Stimulated activated CD8-positive, alpha-beta memory T cell treated with anti-CD3 and anti-CD28 coated beads, Interleukin-2, amount 100 ng/mL, for 48 hours (primary cell): Measurements from ENCODE around the gene ANAPC5.

Experiments
- DNase-seq, 2 donors: peaks; one replicate each; pipeline ENCODE4 v3.0.0-alpha.2; 2020; ENCODE audit warnings: low read depth in 2 of 2

The ANAPC5 gene

DNA sequence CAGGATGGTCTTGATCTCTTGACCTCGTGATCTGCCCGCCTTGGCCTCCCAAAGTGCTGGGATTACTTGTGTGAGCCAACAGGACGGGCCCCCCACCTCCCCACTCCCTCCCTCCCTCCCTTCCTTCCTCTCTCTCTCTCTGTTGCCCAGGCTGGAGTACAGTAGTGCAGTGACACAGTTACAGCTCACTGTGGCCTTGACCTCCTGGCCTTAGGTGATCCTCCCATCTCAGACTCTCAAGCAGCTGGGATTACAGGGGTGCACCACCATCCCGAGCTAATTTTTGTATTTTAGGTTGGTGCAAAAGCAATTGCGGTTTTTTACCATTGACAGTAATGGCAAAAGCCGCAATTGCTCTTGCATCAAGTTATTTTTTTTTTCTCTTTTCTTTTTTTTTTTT is 19.2 kb upstream of the ANAPC5 start:
- DNase-seq, result no peak

DNA sequence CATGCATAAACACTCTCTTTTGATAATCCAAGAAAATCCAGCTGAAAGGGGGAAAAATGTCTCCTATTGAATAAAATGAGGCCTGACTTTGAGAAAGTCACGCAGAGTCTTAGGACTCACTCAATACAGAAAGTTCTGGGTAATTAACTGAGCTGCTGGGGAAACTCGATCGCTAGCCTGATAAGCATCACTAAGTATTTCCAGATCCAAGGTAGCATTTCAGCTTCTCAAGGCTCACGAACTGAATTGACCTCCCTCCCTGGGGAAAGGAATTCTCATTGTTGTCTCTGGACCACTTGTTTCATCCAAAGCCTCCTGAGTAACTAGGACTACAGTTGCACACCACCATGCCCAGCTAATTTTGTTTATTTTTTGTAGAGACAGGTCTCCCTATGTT is 13.8 kb upstream of the ANAPC5 start:
- no peak for DNase-seq

DNA sequence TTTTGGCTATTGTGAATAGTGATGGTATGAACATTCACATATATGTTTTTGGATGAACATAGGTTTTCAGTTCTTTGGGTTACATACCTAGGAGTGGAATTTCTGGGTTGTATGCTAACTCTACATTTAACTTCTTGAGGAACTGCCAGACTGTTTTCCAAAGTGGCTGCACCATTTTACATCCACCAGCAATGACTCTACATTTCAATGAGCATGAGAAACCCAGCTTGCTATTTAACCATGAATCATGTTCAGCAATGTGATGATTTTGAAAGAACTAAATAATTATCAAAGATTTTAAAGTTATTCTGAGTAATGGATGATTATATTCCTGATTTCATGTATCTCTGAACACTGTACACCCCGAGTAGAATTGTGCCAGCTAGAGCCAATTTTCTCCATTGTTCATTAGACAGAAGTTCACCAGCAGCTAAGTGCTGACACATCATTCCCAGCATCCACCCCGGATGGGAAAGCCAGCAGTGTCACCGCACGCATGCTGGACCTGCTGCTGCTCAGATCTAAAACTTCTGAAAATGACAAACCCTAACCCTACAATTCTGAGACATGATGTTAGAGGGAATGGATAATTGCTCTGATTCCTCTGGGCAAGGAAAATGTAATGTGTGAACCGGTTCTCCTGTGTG is 13.3 kb upstream of the ANAPC5 start:
- DNase-seq, result no peak

DNA sequence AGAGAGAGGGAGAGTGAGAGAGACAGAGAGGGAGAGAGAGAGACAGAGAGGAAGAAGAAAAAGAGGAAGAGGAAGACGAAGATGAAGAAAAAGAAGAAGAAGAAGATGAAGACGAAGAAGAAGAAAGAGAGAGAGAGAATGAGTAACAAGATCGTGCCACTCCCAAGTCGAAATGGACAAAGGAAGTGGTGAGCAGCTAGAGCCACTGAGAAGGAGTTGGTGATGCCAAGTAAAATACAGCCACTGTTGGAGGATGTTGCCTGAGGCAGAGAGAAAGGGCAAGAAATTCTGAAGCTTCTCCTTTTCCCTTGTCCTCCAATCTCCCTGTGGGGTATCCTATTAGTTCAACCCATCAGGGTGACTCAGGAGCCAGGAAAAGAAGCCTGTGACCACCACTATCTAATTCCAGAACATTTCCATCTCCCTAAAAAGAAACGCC is 12.5 kb upstream of the ANAPC5 start:
- no peak for DNase-seq

DNA sequence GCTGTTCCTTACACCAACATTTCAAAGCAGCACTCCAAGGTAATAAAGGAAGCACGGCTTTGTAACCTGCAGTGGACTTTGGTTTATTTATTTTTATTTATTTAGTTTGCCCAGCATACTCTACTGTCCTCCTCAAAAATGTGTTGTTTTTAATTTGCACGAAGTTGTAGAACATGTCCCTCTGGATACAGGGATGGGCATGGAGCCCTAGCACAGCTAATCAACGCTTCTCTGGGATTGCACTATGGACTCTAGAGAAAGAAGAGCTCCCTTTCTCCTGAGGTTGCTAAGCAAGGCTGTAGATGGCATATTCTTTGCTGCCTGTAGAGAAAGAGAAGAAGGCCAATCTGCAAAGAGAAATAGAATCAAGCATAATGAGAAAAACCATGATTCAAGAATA is 5.9 kb upstream of the ANAPC5 start:
- DNase-seq, result no peak

DNA sequence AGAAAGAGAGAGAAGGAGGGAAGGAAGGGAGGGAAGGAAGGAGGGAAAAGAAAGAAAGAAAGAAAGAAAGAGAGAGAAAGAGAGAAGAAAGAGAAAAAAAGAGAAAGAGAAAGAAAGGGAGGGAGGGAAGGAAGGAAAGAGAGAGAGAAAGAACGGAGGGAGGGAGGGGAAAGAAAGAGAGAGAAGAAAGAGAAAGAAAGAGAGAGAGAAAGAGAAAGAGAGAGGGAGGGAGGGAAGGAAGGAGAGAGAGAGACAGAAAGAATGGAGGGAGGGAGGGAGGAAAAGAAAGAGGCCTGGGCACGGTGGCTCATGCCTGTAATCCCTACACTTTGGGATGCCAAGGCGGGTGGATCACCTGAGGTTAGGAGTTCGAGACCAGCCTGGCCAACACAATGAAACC is 5.1 kb upstream of the ANAPC5 start:
- DNase-seq, result no peak

DNA sequence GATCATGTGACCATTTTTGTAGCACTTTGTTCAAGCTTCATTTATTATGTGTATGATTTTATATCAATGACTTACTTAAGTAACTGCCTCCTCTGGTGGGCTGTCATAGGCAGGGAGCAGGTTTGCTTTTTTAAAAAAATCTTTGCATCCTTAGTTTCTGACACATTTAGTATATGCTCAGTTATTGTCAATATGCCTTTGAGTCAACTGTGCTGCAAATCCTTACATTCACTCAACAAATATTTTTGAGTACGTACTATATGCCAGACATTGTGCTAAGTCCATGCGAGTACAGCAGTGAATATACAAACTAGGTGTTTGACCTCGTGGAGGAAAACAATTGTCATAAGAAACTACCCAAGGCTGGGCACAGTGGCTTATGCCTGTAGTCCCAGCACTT is 4.4 kb upstream of the ANAPC5 start:
- DNase-seq, result no peak

DNA sequence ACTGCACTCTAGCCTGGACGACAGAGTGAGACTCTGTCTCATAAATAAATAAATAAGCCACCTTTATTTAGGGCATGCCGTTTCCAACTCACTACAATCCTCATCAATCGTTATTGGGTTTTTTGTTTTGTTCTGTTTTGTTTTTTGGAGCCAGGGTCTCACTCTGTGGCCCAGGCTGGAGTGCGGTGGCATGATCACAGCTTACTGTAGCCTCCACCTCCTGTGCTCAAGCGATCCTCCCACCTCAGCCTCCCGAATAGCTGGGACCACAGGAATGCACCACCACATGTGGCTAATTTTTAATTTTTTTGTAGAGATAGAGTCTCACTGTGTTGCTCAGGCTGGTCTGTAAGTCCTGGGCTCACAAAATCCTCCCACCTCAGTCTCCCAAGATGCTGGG is 3.6 kb upstream of the ANAPC5 start:
- no peak for DNase-seq

DNA sequence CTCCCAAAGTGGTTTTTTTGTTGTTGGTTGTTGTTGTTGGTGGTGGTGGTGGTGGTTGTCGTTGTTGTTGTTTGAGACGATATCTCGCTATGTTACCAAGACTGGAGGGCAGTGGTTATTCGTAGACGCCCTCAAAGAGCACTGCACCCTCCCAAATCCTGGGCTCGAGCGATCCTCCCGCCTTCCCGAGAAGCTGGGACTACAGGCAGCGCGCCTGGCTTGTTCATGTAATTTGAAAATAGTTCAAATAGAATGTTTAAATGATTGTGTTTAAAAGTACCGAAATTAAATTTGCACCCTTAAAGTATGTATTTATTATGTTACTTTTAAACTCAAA is 439 bp upstream of the ANAPC5 start:
- no peak for DNase-seq

DNA sequence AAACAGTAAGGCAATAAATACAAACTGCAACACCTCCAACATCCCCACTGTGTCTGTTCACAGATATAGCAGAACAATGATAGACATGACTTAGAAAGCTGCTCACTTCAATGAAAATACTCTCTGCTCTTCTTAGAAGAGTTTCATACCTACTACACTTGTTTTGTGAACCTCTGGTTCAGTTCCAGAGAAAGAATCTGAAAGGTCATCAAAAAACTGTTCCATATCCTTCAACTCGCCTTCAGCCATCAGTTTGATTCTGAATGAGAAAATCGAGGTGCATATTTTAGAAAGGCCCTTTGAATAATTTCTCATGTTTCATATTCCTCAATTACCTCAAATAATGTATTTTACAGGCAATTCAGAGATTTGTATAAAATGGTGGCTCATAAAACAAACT is 5.5 kb downstream of the ANAPC5 start:
- DNase-seq, result no peak

DNA sequence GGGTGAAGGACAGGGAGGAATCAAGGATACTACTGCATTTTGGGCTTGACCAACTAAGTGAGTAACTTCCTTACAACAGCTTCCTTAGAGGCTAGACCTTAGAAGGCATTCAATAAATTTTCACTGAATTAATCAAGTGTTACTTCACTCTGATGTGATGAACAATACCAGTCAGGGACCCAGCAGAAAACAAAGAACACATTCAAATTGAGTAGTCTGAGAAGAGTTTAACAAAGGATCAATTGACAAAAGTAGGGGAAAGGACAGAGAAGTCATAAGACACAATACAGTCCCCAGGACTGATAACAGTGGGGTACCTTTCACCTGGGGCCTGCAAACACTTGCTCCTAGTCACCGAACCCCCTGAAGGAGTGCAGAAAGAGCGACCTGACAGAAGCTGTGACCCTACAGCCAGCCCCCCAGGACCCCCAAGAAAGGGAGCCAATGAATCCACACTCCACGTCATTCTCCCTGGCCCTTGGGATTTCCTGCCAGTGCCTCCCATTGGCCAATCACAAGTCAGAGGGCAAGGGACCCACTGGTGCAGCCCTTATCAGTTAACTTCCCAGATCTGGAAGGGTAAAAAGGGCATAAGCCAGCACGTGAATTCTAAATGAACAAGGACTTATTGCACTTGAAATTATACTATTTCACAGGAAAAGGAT is 6.9 kb downstream of the ANAPC5 start:
- no peak for DNase-seq

DNA sequence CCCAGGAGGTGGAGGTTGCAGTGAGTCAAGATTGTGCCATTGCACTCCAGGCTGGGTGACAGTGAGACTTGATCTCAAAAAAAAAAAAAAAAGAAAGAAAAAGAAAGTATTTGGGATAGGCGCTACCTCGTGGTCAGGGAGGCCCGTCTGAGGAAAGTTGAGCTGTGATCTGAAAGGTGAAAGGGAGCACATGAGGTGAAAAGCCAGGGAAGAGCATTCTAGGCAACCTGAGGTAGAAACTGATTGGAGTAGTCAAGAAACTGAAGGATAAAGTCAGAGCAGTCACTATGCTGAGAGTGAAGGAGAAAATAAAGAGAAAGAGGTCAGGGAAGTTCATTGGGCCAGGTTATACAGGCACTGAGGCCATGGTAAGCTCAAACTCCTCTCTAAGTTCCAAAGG is 7.7 kb downstream of the ANAPC5 start:
- DNase-seq, result no peak

DNA sequence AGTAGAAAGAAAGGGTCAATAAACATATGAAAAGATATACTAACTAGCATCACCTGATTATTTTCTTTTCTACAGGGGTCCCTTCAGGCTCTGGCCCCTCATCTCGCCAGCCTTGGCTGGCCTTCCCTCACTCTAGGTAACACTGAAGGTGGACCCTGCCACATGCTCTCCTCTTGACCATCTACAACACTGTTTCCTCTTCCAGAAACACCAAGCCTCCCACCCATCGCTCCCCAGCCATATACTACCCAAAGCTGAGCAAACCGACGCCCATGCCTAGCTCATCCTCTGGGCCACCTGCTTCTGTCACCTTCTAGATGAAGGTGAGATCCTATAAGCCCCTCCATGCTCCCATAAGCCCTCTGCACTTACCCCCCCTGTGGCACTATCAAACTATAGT is 14.8 kb downstream of the ANAPC5 start:
- no peak for DNase-seq

DNA sequence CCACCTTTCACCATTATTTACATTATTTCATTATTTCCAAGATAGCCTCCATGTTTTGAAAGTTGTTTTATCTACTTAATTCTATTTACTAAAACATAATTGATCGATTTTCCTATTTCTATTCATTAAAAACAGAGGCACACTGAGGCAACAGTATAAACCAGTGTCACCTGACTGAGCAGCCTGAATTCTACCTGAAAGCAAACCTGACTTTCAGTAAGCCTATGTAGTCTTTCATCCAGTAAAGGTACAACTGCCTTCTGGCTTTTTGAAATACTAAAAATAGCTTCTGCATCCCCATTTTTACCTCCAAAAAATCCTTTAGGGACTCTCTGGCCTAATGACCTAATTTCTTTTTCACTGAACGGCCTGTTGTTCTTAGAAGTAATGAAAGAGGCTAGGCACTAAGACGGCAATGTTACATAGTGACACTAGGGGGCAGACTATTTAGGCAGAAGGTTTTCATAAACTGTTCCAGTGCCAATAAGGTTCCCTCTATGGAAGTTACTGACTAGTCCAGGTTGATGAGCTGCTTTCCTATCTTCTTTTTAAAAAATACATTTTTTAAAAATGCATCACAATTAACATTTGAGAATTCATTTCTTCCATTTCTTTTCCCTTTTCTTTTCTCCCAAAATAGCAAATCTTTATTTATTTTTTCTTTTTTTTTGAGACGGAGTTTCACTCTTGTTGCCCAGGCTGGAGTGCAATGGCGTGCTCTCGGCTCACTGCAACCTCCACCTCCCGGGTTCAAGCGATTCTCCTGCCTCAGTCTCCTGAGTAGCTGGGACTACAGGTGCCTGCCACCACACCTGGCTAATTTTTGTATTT is 17.5 kb downstream of the ANAPC5 start:
- DNase-seq, result no peak

DNA sequence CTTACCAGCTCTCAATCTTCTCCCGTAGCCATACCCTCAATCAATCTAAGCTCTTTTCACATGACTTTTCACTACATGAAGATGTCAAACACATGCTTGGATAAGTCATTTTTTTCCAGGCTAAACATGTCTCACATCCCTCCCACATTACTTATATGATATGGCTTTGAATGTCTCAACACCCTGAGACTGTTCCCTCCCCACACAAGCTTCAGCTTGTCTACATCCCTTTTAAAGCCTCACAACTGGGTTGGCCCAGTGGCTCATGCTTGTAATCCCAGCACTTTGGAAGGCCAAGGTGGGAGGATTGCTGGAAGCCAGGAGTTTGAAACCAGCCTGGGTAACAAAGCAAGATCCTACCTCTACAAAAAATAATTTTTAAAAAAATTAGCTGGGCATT is 18.5 kb downstream of the ANAPC5 start:
- no peak for DNase-seq

DNA sequence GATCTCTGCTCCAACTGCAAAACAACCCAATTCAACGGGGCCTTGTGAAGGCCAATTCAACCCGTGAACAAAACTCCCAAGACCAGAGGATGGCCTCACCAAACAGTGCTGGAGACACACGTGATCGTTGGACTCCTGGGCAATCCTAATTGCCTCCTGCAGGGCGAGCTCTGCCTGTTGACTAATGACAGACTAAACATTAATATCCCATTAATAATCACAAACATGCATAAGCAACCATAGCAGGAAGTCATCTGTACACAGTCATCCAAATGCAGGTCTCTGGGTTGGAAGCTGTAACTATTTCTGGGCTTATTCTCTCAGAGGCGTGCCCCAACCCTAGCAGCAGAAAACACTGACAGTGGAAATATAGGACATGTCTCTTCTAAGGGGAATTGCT is 21.0 kb downstream of the ANAPC5 start:
- no peak for DNase-seq

DNA sequence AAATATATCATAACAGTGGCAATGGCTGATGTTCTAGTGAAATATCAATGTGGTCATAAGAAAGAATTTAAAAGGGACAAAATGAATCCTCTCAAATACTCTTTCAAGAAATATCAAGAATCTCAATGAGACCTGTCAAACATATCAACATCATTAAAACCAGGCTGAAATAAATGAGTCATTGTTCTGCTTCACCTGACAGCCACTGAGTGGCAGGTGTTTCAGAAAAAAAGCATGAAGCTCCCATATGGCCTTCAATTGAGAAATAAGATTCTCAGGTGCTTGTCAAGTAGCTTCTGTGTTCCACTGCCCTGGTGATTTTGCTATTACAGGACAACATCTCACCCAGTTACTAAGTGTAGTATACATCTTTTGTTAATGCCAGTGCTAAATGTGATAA is 21.5 kb downstream of the ANAPC5 start:
- DNase-seq, result no peak

DNA sequence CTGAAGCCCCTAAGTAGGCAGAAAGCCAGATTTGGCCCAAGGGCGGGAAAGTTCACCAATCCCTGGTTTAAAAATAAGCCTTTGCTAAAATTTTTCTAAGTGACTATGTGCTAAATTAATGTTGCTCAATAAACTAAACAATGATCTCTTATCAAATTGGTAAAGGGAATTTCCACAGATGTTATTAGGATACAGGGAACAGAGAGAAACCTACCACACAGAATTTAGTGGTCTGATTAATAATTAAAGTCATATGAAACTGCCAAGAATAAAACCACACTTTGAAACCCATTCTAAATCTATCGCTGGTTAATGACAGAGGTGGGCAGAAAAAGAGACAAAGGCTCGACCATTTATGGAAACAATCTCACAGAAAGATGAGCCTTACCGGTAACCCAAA is 22.0 kb downstream of the ANAPC5 start:
- no peak for DNase-seq

DNA sequence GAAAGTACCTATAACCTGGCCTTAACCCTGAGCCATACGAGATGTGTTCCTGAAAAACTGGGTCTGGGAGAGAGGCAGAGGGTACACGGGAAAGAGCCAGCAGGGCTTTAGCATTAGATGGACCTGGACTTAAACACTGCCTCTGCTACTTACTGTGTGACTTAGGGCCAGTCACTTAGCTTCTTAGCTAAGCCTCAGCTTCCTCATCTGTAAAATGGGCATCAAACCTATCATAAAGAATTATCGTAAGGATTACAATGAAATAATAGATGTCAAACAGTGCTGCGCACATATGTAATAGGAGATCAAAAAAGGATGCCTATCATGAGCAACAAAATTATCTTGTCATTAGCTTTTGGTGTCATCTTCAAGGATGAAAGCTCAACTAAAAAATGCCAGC is 23.6 kb downstream of the ANAPC5 start:
- no peak for DNase-seq

DNA sequence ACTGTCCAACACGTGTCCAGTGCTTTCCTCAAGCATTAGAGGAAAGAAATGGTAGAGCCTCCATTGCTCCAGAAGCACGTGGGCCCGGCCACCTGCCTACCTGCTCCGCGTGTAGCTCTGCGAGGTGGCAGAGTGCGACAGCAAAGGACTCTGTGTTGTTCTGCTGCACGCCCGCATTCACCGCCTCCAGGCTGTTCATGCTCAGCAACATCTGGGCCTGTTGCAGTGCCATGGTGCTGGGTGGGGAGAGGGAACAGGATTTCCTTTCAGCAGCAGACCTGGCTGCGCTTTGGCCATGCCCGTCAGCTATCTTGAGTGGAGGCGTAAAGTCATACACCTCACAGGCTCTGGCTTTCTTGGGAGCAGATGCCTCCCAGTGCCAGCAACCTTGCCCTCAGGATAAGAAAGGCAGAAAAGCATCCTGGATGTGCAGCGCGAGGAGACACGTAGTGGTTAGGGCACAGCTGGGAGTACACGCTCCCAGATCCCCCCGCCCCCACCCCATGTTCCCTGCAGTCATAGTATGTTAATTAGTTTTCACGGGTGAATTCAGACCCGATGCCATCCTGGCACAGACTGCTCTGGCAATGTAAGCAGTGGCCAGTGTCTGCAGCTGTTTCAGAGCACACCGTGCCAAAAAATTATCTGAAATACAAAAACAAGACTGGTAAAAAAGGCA is 25.1 kb downstream of the ANAPC5 start:
- DNase-seq, result no peak

DNA sequence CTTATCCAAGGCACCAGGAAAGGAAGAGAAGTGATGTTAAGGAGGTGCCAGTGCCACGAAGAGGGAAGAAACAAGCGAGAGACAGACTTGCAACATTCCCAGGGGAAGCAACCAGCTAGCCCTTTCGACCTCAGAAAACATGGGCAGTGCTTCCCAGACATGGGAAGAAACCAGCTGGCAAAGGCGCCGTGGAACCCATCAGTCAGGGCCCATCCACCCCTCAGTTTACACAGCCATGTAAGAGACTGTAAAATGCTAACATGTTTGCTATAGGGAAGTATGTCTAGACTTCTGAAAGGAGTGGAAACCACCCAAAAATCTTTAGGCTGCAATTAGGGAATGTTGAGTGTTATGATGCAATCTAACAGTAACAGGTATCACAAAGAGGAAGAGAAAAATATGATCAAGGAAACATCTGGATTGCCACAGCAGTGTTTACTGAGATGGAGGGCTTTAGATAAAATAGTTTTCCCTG is 26.3 kb downstream of the ANAPC5 start:
- no peak for DNase-seq

DNA sequence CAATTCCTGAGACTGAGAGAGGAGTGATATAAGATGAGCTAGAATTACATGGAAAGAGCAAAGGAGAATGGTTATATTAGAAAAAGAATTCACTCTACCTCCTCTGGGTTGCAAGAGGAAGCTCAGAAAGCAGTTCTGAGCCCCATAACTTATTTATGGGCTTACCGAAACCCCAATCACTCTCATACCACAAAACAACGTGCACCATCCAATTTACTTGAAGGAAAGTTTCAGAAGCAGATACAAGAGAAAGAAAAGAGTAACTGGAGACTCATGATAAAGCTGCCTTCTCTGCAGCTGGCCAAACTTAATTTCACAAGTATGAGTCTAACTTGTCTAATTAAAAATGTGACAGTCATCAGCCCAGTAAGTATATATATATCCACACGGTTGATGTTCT is 28.3 kb downstream of the ANAPC5 start:
- DNase-seq, result no peak

DNA sequence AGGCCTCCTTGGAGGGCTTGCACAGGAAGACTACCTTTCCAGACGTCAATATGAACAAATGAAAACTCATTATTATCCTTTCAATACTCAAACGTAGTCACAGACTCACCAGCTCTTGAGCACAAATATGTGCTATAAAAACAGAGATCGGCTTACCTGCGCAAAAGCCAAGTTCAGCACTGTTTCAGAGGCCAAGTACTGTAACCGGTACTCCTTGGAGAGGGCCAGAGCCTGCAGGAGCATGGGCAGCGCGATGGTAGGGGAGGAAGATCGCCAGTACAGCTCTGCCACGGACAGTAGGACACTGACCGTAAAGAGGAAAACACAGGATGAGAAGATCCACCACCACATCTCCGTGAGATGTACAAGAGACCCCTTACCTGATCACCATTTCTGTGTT is 34.1 kb downstream of the ANAPC5 start:
- no peak for DNase-seq
